ENCODE results near the gene DEPDC1.
"Not testable (repeated sequence)": the region's sequence is repeated elsewhere in the genome, so short reads cannot be mapped to it uniquely, and the experiment has no call there.

Gene DEPDC1

GRCh38 chr1:68496680-68497357, at the start of gene DEPDC1:
TSS of gene DEPDC1 (minus strand) at chr1:68497082. CDS start at chr1:68496999, 83 bp downstream.
- peak; percentile 56 to 60 for DNase-seq (ENCODE audit: low read depth in 2 of 2)

GRCh38 chr1:68544651-68545050, 47.8 kb upstream of the DEPDC1 start:
- DNase-seq (ENCODE audit: low read depth in 2 of 2) = no peak

- no peak for DNase-seq (ENCODE audit: low read depth in 2 of 2)
Observed at GRCh38 chr1:68542586-68542985, 45.7 kb upstream of the DEPDC1 start.

- no peak for DNase-seq (ENCODE audit: low read depth in 2 of 2)
Observed at GRCh38 chr1:68538941-68539340, 42.1 kb upstream of the DEPDC1 start.

DNA sequence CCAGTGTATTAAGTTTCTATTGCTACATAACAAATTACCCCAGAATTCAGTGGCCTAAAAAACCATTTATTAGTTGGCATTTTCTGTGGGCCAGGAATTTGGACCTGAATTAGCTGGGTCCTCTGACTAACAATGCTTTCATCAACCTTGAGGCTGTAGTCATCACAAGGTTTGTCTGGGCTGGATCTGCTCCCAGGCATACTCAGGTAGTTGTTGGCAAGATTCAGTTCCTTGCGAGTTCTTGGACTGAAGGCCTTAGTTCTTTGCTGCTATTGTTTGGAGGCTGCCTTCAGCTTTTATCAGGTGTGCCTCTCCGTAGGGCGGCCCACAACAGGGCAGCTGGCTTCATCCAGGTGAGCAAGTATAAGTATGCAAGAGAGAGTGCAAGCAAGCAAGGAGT, 31.4 kb upstream of the DEPDC1 start:
- no peak for DNase-seq (ENCODE audit: low read depth in 2 of 2)

GRCh38 chr1:68525781-68526180, 28.9 kb upstream of the DEPDC1 start:
- no peak for DNase-seq (ENCODE audit: low read depth in 2 of 2)

DNA sequence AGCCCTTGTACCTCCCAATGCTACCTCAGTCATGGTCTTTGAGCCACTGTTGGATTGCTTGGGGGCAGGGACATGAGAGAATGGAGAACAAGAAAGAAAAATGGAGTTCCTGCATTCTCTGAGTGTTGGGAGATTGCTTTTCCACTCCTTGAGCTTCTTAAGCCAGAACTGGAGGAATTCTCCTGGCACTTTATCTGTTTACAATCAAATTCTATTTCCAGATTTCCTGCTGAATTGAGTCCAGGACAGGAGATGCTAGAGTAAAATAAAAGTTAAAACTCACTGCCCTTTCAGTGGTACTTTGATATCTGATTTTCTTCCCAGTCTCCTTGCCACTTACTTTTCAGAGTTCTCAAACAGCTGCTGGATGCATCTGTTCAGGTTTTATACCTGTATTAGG, 24.4 kb upstream of the DEPDC1 start:
- DNase-seq (ENCODE audit: low read depth in 2 of 2) = no peak

DNA sequence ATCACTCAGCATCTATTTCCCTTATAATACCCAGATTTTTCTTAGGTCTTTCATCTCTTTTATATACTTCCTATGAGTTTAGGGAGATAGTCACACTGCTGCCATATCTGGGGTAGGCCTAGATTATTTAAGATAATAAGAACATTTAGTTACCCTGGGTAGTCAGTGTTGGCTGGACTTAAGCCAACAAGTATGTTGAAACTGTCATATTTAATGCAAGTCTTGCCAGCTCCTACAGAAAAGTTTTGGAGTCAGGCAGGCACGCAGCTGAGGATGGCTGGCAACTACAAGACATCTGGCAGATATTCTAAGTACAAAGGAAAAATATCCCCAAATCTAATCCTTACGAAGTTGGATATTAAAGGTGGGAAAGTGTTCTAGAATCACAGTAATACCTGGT, 19.2 kb upstream of the DEPDC1 start:
- DNase-seq (ENCODE audit: low read depth in 2 of 2) = no peak

DNA sequence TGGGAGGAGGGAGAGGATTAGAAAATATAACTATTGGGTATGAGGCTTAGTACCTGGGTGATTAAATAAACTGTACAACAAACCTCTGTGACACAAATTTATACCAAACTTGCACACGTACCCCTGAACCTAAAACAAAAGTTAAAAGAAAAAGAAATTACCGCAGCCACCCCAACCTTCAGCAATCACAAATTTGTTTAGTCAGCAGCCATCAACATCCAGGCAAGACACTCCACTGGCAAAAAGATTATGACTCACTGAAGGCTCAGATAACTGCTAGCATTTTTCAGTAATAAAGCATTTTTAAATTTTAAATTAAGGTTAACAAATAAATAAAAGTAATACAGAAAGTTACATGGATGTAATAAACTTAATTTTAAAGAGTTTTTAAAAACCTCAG, 14.4 kb upstream of the DEPDC1 start:
- DNase-seq (ENCODE audit: low read depth in 2 of 2) = no peak

- no peak for DNase-seq (ENCODE audit: low read depth in 2 of 2)
Observed at GRCh38 chr1:68506386-68506785, 9.5 kb upstream of the DEPDC1 start.

GRCh38 chr1:68503085-68503484, 6.2 kb upstream of the DEPDC1 start:
- DNase-seq (ENCODE audit: low read depth in 2 of 2) = no peak

GRCh38 chr1:68497358-68497698, 446 bp upstream of the DEPDC1 start:
- no peak for DNase-seq (ENCODE audit: low read depth in 2 of 2)

GRCh38 chr1:68495968-68496679, 758 bp downstream of the DEPDC1 start:
- no peak for DNase-seq (ENCODE audit: low read depth in 2 of 2)

GRCh38 chr1:68495532-68495931, 1.4 kb downstream of the DEPDC1 start:
- no peak for DNase-seq (ENCODE audit: low read depth in 2 of 2)

DNA sequence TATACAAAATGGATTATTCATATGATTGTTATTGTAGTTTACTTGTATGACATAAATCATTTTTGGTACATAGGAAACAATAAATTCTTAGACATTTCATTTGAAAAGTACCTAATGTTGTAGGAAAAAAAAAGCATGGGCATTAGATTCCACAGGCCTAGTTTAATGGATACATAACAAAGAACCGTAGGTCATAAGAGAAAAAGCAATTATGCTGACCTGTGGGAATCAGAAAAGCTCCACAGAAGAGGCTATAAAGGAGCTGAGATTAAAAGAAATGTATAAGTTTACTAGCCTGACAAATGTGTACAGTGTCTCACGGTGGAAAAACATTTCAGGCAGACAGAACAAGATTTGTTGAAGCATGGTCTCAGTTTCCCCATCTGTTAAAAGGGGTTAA, 3.7 kb downstream of the DEPDC1 start:
- DNase-seq (ENCODE audit: low read depth in 2 of 2) = no peak

DNA sequence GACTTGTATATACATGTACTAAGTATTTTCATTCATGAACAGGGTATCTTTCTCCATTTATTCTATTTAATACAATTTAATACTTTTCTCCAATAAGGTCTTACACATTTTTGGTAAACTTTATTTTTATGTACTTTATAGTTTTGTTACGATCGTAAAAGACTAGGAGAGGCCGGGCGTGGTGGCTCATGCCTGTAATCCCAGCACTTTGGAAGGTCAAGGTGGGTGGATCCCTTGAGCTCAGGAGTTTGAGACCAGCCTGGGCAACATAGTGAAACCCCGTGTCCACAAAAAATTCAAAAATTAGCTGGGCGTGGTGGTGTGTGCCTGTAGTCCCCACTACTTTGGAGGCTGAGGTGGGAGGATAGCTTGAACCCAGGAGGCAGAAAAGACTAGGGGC, 4.6 kb downstream of the DEPDC1 start:
- DNase-seq (ENCODE audit: low read depth in 2 of 2) = not testable (repeated sequence)

GRCh38 chr1:68490046-68490651, 6.7 kb downstream of the DEPDC1 start:
- no peak for DNase-seq (ENCODE audit: low read depth in 2 of 2)

DNA sequence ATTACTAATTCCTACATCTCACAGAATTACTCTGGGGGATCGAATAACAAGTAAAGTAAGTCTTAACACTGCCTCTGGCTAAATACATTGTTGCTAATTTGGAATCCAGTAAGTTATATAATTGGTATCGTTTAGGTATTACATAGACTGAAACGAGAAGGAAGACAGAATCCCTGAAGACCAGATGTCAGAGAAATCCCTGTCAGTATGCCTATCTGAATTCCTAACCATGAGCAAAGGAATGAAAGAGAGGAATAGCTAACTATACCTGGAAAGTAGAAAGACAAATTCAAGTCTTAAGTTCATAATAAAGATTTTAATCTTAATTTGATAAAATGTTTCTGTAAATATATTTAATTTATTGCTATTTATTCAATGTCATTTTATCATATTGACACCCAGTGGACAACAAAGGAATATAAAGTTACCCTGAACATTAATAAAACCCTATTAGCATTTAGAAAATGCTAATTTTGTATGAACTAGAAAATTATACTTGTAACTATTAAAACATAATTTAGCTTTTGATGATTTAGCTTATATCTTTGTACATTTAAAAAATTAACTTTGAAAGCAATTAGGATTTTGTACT, 11.4 kb downstream of the DEPDC1 start:
- no peak for DNase-seq (ENCODE audit: low read depth in 2 of 2)

DNA sequence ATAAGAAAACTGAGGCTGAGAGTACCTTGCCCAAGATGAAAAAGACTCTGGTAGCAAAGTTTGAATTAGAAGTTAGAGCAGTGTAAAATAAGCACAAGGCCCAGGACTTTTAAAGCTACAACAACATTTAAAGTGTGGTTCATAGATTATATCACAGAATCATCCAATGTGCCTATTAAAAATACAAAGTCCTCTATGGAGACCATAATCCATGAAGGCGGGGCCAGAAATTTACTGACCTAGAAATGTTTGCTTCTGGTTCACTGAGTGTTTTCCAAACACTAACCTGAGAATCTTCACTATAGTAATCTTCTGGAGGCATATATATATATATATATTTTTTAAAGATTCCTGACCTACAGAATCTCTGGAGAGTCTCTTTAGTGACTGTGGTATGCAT, 12.3 kb downstream of the DEPDC1 start:
- no peak for DNase-seq (ENCODE audit: low read depth in 2 of 2)

- no peak for DNase-seq (ENCODE audit: low read depth in 2 of 2)
Observed at GRCh38 chr1:68481041-68481440, 15.8 kb downstream of the DEPDC1 start.

GRCh38 chr1:68479501-68479900, 17.4 kb downstream of the DEPDC1 start:
- DNase-seq (ENCODE audit: low read depth in 2 of 2) = no peak

GRCh38 chr1:68478662-68479061, 18.2 kb downstream of the DEPDC1 start:
- no peak for DNase-seq (ENCODE audit: low read depth in 2 of 2)

DNA sequence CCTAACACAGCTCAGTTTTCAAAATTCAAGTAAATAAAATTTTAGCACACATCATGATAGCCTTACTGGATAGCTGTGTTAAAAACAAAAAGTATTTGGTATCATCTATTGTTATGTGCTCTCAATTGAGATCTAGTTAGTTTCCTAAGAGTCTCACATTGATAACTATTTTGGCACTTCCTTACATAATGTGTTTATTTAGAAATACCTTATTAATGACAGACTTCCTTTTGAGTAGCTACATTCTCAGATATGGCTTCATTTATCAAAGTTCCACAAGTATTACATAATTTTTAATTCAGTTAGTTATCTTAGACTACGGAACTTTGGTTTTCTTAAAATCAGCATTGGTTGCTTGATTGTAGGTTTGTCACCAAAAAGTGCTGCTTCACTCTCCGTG, 20.3 kb downstream of the DEPDC1 start:
- not testable (repeated sequence) for DNase-seq (ENCODE audit: low read depth in 2 of 2)

Measured in stimulated activated CD4-positive, alpha-beta T cell treated with anti-CD3 and anti-CD28 coated beads, Interleukin-15, amount 100 ng/mL, for 48 hours (primary cell).